GM12873 (cell line): ENCODE data around the gene TAS2R1.

Experiments used
- CTCF ChIP-seq: IDR thresholded peaks from 2 replicates; pipeline ENCODE4 v1.5.1; 2012; ENCODE audit warnings: low read depth, mild to moderate bottlenecking, moderate library complexity, low read length, control low read depth; ENCODE audit not compliant: insufficient read depth; ENCODE audit errors: missing control alignments

The TAS2R1 gene

GRCh38 chr5:9655641-9656040, 25.5 kb upstream of the TAS2R1 start:
- TF ChIP-seq CTCF, result no peak

GRCh38 chr5:9654886-9655285, 24.7 kb upstream of the TAS2R1 start:
- no peak for TF ChIP-seq CTCF

- TF ChIP-seq CTCF, result no peak
Observed at GRCh38 chr5:9653811-9654210, 23.7 kb upstream of the TAS2R1 start.

- TF ChIP-seq CTCF, result no peak
Observed at GRCh38 chr5:9653061-9653460, 22.9 kb upstream of the TAS2R1 start.

- no peak for TF ChIP-seq CTCF
Observed at GRCh38 chr5:9652295-9652694, 22.1 kb upstream of the TAS2R1 start.

- TF ChIP-seq CTCF, result no peak
Observed at GRCh38 chr5:9646843-9647242, 16.7 kb upstream of the TAS2R1 start.

- no peak for TF ChIP-seq CTCF
Observed at GRCh38 chr5:9644630-9645029, 14.5 kb upstream of the TAS2R1 start.

- TF ChIP-seq CTCF, result no peak
Observed at GRCh38 chr5:9642621-9643020, 12.5 kb upstream of the TAS2R1 start.
